NCI-H345 treated with DMSO at 0.1 percent for 48 hours (cell line): Measurements from ENCODE around the gene ENOPH1.
"Not testable (repeated sequence)": the region's sequence is repeated elsewhere in the genome, so short reads cannot be mapped to it uniquely, and the experiment has no call there.

Experiments
- DNase-seq: peaks from one replicate; lab custom pipeline; 2025; ENCODE audit not compliant: unreplicated experiment; lab: John Stamatoyannopoulos, UW

The ENOPH1 gene

GRCh38 chr4:82430193-82430963 is at the start of gene ENOPH1, which contains the start of gene HNRNPDL:
Gene ENOPH1, plus strand, starts transcription at chr4:82430590. Its CDS starts 240 bp downstream, at chr4:82430830.
Gene HNRNPDL, minus strand, starts transcription at chr4:82430462. Its CDS starts 772 bp downstream, at chr4:82429690.
- DNase-seq, result peak; percentile 69

GRCh38 chr4:82380831-82381230 is 49.6 kb upstream of the ENOPH1 start:
- no peak for DNase-seq

GRCh38 chr4:82381235-82381634 is 49.2 kb upstream of the ENOPH1 start:
- no peak for DNase-seq

- no peak for DNase-seq
These were observed 48.6 kb upstream of the ENOPH1 start for GRCh38 chr4:82381661-82382296.

- DNase-seq, result no peak
These were observed 47.6 kb upstream of the ENOPH1 start for GRCh38 chr4:82382751-82383150.

GRCh38 chr4:82386312-82386711 is 44.1 kb upstream of the ENOPH1 start:
- not testable (repeated sequence) for DNase-seq

GRCh38 chr4:82388405-82388804 is 42.0 kb upstream of the ENOPH1 start:
- DNase-seq, result no peak

- DNase-seq, result not testable (repeated sequence)
These were observed 40.3 kb upstream of the ENOPH1 start for GRCh38 chr4:82390061-82390460.

GRCh38 chr4:82394896-82395295 is 35.5 kb upstream of the ENOPH1 start:
- no peak for DNase-seq

- no peak for DNase-seq
These were observed 32.9 kb upstream of the ENOPH1 start for GRCh38 chr4:82397527-82397926.

GRCh38 chr4:82398263-82398662 is 32.1 kb upstream of the ENOPH1 start:
- DNase-seq, result no peak

GRCh38 chr4:82401600-82401999 is 28.8 kb upstream of the ENOPH1 start:
- DNase-seq, result no peak

GRCh38 chr4:82402196-82402775 is 28.1 kb upstream of the ENOPH1 start:
- no peak for DNase-seq

GRCh38 chr4:82403725-82404124 is 26.7 kb upstream of the ENOPH1 start:
- DNase-seq, result no peak

GRCh38 chr4:82415061-82415460 is 15.3 kb upstream of the ENOPH1 start:
- not testable (repeated sequence) for DNase-seq

GRCh38 chr4:82415922-82416365 is 14.4 kb upstream of the ENOPH1 start:
- no peak for DNase-seq

- DNase-seq, result no peak
These were observed 10.9 kb upstream of the ENOPH1 start for GRCh38 chr4:82419451-82419850.

GRCh38 chr4:82421796-82422560 is 8.4 kb upstream of the ENOPH1 start:
- DNase-seq, result no peak

- DNase-seq, result no peak
These were observed 7.8 kb upstream of the ENOPH1 start for GRCh38 chr4:82422616-82423015.

GRCh38 chr4:82423245-82424054 is 6.9 kb upstream of the ENOPH1 start:
- DNase-seq, result no peak
